Activated CD8-positive, alpha-beta T cell treated with anti-CD3 and anti-CD28 coated beads for 36 hours (primary cell): ENCODE measurements around the gene SETD3. TPM values are rescaled to one million over a fixed set of nuclear protein-coding genes. Genes with fewer than 3 reads are reported as not detected.

Source experiments
- ATAC-seq: fragments of 200-7000 bp; cut with Tn5 transposase; one replicate; pipeline ENCODE4 v1.10.0; 2021; ENCODE audit warnings: mild to moderate bottlenecking, moderate library complexity
- CTCF ChIA-PET: fragments of 350-600 bp; sonication (Branson Sonifier 250); formaldehyde crosslinking; loops from one replicate; lab custom pipeline; 2021; ENCODE audit warnings: antibody characterized with exemption; lab: Charles Lee
- POLR2A ChIA-PET: fragments of 350-600 bp; sonication (Branson Sonifier 250); formaldehyde crosslinking; loops from one replicate; lab custom pipeline; 2021; ENCODE audit warnings: antibody characterized with exemption; lab: Charles Lee
- DNase-seq: peaks from one replicate; pipeline ENCODE4 v3.0.0-alpha.2; 2020
- H3K27ac Mint-ChIP-seq: one replicate; pipeline ENCODE4 v1.8.0; 2021; ENCODE audit warnings: mild to moderate bottlenecking, mixed read lengths
- H3K27me3 Mint-ChIP-seq: one replicate; pipeline ENCODE4 v1.8.0; 2021; ENCODE audit warnings: mixed read lengths
- H3K36me3 Mint-ChIP-seq: one replicate; pipeline ENCODE4 v1.8.0; 2021; ENCODE audit warnings: low read depth, mixed read lengths
- H3K4me1 Mint-ChIP-seq: one replicate; pipeline ENCODE4 v1.8.0; 2021; ENCODE audit warnings: low read depth, mixed read lengths
- H3K4me3 Mint-ChIP-seq: one replicate; pipeline ENCODE4 v1.8.0; 2021; ENCODE audit warnings: mild to moderate bottlenecking, moderate library complexity, mixed read lengths
- H3K9me3 Mint-ChIP-seq: one replicate; pipeline ENCODE4 v1.8.0; 2021; ENCODE audit warnings: mixed read lengths
- CTCF ChIP-seq: fragments of 200-600 bp; IDR thresholded peaks from one replicate; pipeline ENCODE4 v1.8.0; 2022; ENCODE audit warnings: antibody characterized with exemption, mild to moderate bottlenecking
- intact Hi-C: fragments of 100-400 bp; cut with micrococcal nuclease; formaldehyde crosslinking; loops from one replicate; pipeline ENCODE4 v1.10.0; 2022
- total RNA-seq, 2 experiments: library from RNA; stranded (reverse); gene quantifications; one replicate each; pipeline ENCODE4 v1.2.3, GENCODE V29; 2021

The SETD3 gene
- total RNA-seq, 2 experiments from 2014 or later: 49.9 to 50.7 TPM

- CTCF ChIA-PET: no interaction called here
These were observed 3.8 kb downstream of the SETD3 start for GRCh38 chr14:99476864-99477263.

GRCh38 chr14:99475660-99476059 lies 5.0 kb downstream of the SETD3 start:
- no peak overlapping the region for H3K4me3 Mint-ChIP-seq
- no peak for TF ChIP-seq CTCF
- ChIA-PET POLR2A (interaction anchor here (1.1 kb wide), 1 partner anchor 11 kb away, joined by 3 read pairs; no protein-coding TSS in a partner anchor), CTCF (no interaction called here)
- DNase-seq (no peak), ATAC-seq (no peak)
- H3K9me3 Mint-ChIP-seq: no peaks in the 10 kb centered on the region
- H3K27me3 Mint-ChIP-seq: no peaks in the 10 kb centered on the region
- H3K36me3 Mint-ChIP-seq: no peaks in the 10 kb centered on the region
- H3K27ac Mint-ChIP-seq: no peak overlapping the region
- peaks cover 36% of the 10 kb centered on the region for H3K4me1 Mint-ChIP-seq
- intact Hi-C loops: no loop called here

More at GRCh38 chr14:99476864-99477263, 3.8 kb downstream of the SETD3 start:
- POLR2A ChIA-PET: interaction anchor here (1.1 kb wide), 1 partner anchor 12 kb away, joined by 3 read pairs; no protein-coding TSS in a partner anchor
- ATAC-seq (no peak), DNase-seq (no peak)
- no peak for TF ChIP-seq CTCF
- peaks cover 33% of the 10 kb centered on the region for H3K4me1 Mint-ChIP-seq
- no peaks in the 10 kb centered on the region for H3K9me3 Mint-ChIP-seq
- H3K36me3 Mint-ChIP-seq: no peaks in the 10 kb centered on the region
- H3K4me3 Mint-ChIP-seq: no peak overlapping the region
- no peaks in the 10 kb centered on the region for H3K27me3 Mint-ChIP-seq
- H3K27ac Mint-ChIP-seq: no peak overlapping the region
- intact Hi-C loops: no loop called here

GRCh38 chr14:99475179-99475578 lies 5.5 kb downstream of the SETD3 start:
- no peak for ATAC-seq
- Mint-ChIP-seq H3K27ac (no peak overlapping the region), H3K27me3 (no peaks in the 10 kb centered on the region), H3K4me1 (peaks cover 36% of the 10 kb centered on the region), H3K36me3 (no peaks in the 10 kb centered on the region), H3K4me3 (no peak overlapping the region), H3K9me3 (no peaks in the 10 kb centered on the region)
- TF ChIP-seq CTCF: no peak
- intact Hi-C loops: no loop called here
- POLR2A ChIA-PET: no interaction called here
- CTCF ChIA-PET: interaction anchor here (0.7 kb wide), 1 partner anchor 14 kb away, joined by 3 read pairs; no protein-coding TSS in a partner anchor
- no peak for DNase-seq

- TF ChIP-seq CTCF: no peak
- no peak overlapping the region for H3K4me3 Mint-ChIP-seq
- DNase-seq (no peak), ATAC-seq (no peak)
- POLR2A ChIA-PET: no interaction called here
- no peak overlapping the region for H3K27ac Mint-ChIP-seq
- CTCF ChIA-PET: no interaction called here
- H3K4me1 Mint-ChIP-seq: peaks cover 40% of the 10 kb centered on the region
- intact Hi-C loops: no loop called here
- no peaks in the 10 kb centered on the region for H3K9me3 Mint-ChIP-seq
- no peaks in the 10 kb centered on the region for H3K36me3 Mint-ChIP-seq
- no peaks in the 10 kb centered on the region for H3K27me3 Mint-ChIP-seq
These were observed 7.2 kb downstream of the SETD3 start for GRCh38 chr14:99473458-99473857.

GRCh38 chr14:99472937-99473336 lies 7.7 kb downstream of the SETD3 start:
- DNase-seq: no peak
- no peak for TF ChIP-seq CTCF
- Mint-ChIP-seq H3K4me3 (no peak overlapping the region), H3K9me3 (no peaks in the 10 kb centered on the region), H3K27ac (no peak overlapping the region), H3K4me1 (peaks cover 39% of the 10 kb centered on the region), H3K36me3 (no peaks in the 10 kb centered on the region), H3K27me3 (no peaks in the 10 kb centered on the region)
- CTCF ChIA-PET: no interaction called here
- ATAC-seq: no peak
- POLR2A ChIA-PET: no interaction called here
- intact Hi-C loops: no loop called here
